Mammary epithelial cell (primary cell): ENCODE data around the gene FZD8.
A peak's percentile ranks its signal among the peaks of the same experiment; 100 is the strongest.

ENCODE experiments used
- EZH2 ChIP-seq: IDR thresholded peaks from 2 replicates; pipeline ENCODE4 v1.6.1; 2012; ENCODE audit warnings: low read length, inconsistent platforms, borderline replicate concordance
- TF ChIP-seq, protein P1 (sequence below), 2 donors: IDR thresholded peaks in 1 of 2; conservative IDR thresholded peaks in 1 of 2; 2 replicates each; pipeline ENCODE4 v1.5.1; 2011 to 2012; ENCODE audit warnings: inconsistent platforms in 2 of 2, low read length in 2 of 2, mild to moderate bottlenecking in 2 of 2, control low read depth in 1 of 2, low read depth in 1 of 2; ENCODE audit not compliant: insufficient read depth in 1 of 2; ENCODE audit errors: extremely low read depth in 1 of 2

DNA sequence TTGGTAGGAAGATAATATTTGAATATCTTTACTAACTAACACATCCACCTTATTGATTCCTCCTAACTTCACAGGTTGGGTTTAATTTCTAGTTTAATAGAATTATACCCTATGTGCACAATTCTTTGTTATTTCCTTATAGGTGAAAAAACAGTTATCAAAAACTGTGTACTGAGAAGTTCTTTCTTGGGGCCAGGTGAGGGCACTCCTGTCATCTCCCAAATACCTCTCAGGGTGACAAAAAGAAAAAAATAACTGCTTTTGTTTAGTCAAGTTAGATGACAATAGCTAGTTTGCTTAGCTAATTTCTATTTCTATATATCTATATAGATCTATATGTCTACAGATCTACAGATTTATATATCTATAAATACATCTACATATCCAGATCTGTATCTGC is 10.1 kb downstream of the FZD8 start:
- TF ChIP-seq, protein P1, sequence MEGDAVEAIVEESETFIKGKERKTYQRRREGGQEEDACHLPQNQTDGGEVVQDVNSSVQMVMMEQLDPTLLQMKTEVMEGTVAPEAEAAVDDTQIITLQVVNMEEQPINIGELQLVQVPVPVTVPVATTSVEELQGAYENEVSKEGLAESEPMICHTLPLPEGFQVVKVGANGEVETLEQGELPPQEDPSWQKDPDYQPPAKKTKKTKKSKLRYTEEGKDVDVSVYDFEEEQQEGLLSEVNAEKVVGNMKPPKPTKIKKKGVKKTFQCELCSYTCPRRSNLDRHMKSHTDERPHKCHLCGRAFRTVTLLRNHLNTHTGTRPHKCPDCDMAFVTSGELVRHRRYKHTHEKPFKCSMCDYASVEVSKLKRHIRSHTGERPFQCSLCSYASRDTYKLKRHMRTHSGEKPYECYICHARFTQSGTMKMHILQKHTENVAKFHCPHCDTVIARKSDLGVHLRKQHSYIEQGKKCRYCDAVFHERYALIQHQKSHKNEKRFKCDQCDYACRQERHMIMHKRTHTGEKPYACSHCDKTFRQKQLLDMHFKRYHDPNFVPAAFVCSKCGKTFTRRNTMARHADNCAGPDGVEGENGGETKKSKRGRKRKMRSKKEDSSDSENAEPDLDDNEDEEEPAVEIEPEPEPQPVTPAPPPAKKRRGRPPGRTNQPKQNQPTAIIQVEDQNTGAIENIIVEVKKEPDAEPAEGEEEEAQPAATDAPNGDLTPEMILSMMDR (conservative IDR thresholded peaks at IDR 0.05 in 1 of 2, IDR thresholded peaks at IDR 0.05 in 1 of 2; ENCODE audit: extremely low read depth in 1 of 2, insufficient read depth in 1 of 2, low read depth in 1 of 2, low read length in 2 of 2): peak; percentile 21 to 43
- TF ChIP-seq EZH2: no peak
